Measurements from ENCODE around the gene ATOX1. TPM values are rescaled to one million over a fixed set of nuclear protein-coding genes. Genes with fewer than 3 reads are reported as not detected.

Gene ATOX1
- total and polyA plus RNA-seq, 2 donors (not counting 1 experiment from before 2014, with no cell fraction given) = 37.3 to 43.6 TPM

GRCh38 chr5:151739939-151740335 lies 18.5 kb downstream of the ATOX1 start:
- peaks cover 8 to 9% of the 10 kb centered on the region in 2 donors for H3K4me1 ChIP-seq (ENCODE audit: control insufficient read depth in 2 of 2, insufficient read depth in 2 of 2, low read length in 2 of 2)
- H3K27me3 Mint-ChIP-seq = no peaks in the 10 kb centered on the region
- no peaks in the 10 kb centered on the region for H3K9me3 Mint-ChIP-seq (ENCODE audit: insufficient read depth)
- no peak for DNase-seq
- peaks cover 9 to 21% of the 10 kb centered on the region in 2 experiments for H3K36me3 ChIP-seq (replicated peaks in 1 of 2; ENCODE audit: control extremely low read depth in 1 of 2, control insufficient read depth in 1 of 2, extremely low read depth in 1 of 2, insufficient read depth in 2 of 2, low read length in 1 of 2)
- no peak overlapping the region for H2AFZ ChIP-seq (ENCODE audit: insufficient read depth, low read depth, low read length, poor library complexity, severe bottlenecking)
- CTCF ChIA-PET = interaction anchor here (0.6 to 11.7 kb wide), 20 partner anchors 9 to 208 kb away, joined by 3 to 156 read pairs (median 6); partner anchors contain the start of gene ATOX1
- H3K9me3 ChIP-seq (ENCODE audit: control extremely low read depth in 1 of 3, control insufficient read depth in 2 of 3, insufficient read depth in 1 of 3, low read length in 2 of 3) = no peaks in the 10 kb centered on the region
- H3K27me3 ChIP-seq (replicated peaks in 1 of 4; ENCODE audit: control extremely low read depth in 1 of 4, control insufficient read depth in 3 of 4, insufficient read depth in 4 of 4, low read length in 3 of 4) = no peaks in the 10 kb centered on the region
- intact Hi-C loops (cut with micrococcal nuclease) = loop anchor here (1.0 to 2.0 kb wide), 3 partner anchors 31 to 293 kb away; partner anchors contain the start of genes G3BP1 and SLC36A1
- peaks cover 7% of the 10 kb centered on the region for H3K79me2 ChIP-seq (ENCODE audit: control insufficient read depth, insufficient read depth, low read length)
- no peak overlapping the region for H3K4me3 Mint-ChIP-seq
- no peak for TF ChIP-seq EZH2 (IDR thresholded peaks at IDR 0.05; ENCODE audit: borderline replicate concordance, insufficient read depth, low read depth, low read length, poor library complexity, severe bottlenecking)
- TF ChIP-seq, protein P1, sequence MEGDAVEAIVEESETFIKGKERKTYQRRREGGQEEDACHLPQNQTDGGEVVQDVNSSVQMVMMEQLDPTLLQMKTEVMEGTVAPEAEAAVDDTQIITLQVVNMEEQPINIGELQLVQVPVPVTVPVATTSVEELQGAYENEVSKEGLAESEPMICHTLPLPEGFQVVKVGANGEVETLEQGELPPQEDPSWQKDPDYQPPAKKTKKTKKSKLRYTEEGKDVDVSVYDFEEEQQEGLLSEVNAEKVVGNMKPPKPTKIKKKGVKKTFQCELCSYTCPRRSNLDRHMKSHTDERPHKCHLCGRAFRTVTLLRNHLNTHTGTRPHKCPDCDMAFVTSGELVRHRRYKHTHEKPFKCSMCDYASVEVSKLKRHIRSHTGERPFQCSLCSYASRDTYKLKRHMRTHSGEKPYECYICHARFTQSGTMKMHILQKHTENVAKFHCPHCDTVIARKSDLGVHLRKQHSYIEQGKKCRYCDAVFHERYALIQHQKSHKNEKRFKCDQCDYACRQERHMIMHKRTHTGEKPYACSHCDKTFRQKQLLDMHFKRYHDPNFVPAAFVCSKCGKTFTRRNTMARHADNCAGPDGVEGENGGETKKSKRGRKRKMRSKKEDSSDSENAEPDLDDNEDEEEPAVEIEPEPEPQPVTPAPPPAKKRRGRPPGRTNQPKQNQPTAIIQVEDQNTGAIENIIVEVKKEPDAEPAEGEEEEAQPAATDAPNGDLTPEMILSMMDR (IDR thresholded peaks at IDR 0.05) = no peak
- POLR2A ChIA-PET = interaction anchor here (1.6 kb wide), 1 partner anchor 31 kb away, joined by 4 read pairs; the partner anchor contains the start of gene G3BP1
- peaks cover 6% of the 10 kb centered on the region for H4K20me1 ChIP-seq (ENCODE audit: control insufficient read depth, insufficient read depth, low read length, poor library complexity, severe bottlenecking)
- no peak overlapping the region for H3K27ac ChIP-seq (ENCODE audit: low read length in 2 of 2)
- H3K4me3 ChIP-seq (ENCODE audit: control extremely low read depth in 1 of 5, extremely low read depth in 1 of 5, insufficient read depth in 1 of 5, low read depth in 2 of 5, low read length in 4 of 5) = no peak overlapping the region
- ATAC-seq (ENCODE audit: low read depth) = no peak
- WGBS (ENCODE audit: insufficient coverage) = 100% methylated on average over 4 of the region's 4 CpGs
- H3K27ac Mint-ChIP-seq = no peak overlapping the region
- H3K4me1 Mint-ChIP-seq = peaks cover 14% of the 10 kb centered on the region
- no peak overlapping the region for H3K9ac ChIP-seq (ENCODE audit: low read length)
- no peak overlapping the region for H3K4me2 ChIP-seq (replicated peaks; ENCODE audit: low read depth, low read length, poor library complexity, severe bottlenecking)

GRCh38 chr5:151739395-151739794 lies 19.0 kb downstream of the ATOX1 start:
- intact Hi-C loops (cut with micrococcal nuclease) = no loop called here
- Histone ChIP-seq H4K20me1 (ENCODE audit: control insufficient read depth, insufficient read depth, low read length, poor library complexity, severe bottlenecking) (peaks cover 6% of the 10 kb centered on the region), H3K4me3 (ENCODE audit: control extremely low read depth in 1 of 5, extremely low read depth in 1 of 5, insufficient read depth in 1 of 5, low read depth in 2 of 5, low read length in 4 of 5) (no peak overlapping the region), H3K36me3 (replicated peaks in 1 of 2; ENCODE audit: control extremely low read depth in 1 of 2, control insufficient read depth in 1 of 2, extremely low read depth in 1 of 2, insufficient read depth in 2 of 2, low read length in 1 of 2) (peaks cover 9 to 16% of the 10 kb centered on the region in 2 experiments), H2AFZ (ENCODE audit: insufficient read depth, low read depth, low read length, poor library complexity, severe bottlenecking) (no peak overlapping the region), H3K9ac (ENCODE audit: low read length) (no peak overlapping the region), H3K4me1 (ENCODE audit: control insufficient read depth in 2 of 2, insufficient read depth in 2 of 2, low read length in 2 of 2) (peaks cover 6% of the 10 kb centered on the region in 2 donors), H3K4me2 (replicated peaks; ENCODE audit: low read depth, low read length, poor library complexity, severe bottlenecking) (no peak overlapping the region), H3K27me3 (replicated peaks in 1 of 4; ENCODE audit: control extremely low read depth in 1 of 4, control insufficient read depth in 3 of 4, insufficient read depth in 4 of 4, low read length in 3 of 4) (no peaks in the 10 kb centered on the region), H3K9me3 (ENCODE audit: control extremely low read depth in 1 of 3, control insufficient read depth in 2 of 3, insufficient read depth in 1 of 3, low read length in 2 of 3) (no peaks in the 10 kb centered on the region), H3K27ac (ENCODE audit: low read length in 2 of 2) (no peak overlapping the region), H3K79me2 (ENCODE audit: control insufficient read depth, insufficient read depth, low read length) (peaks cover 7% of the 10 kb centered on the region)
- H3K4me3 Mint-ChIP-seq = no peak overlapping the region
- DNase-seq (no peak), ATAC-seq (ENCODE audit: low read depth) (no peak)
- TF ChIP-seq EZH2 (IDR thresholded peaks at IDR 0.05; ENCODE audit: borderline replicate concordance, insufficient read depth, low read depth, low read length, poor library complexity, severe bottlenecking) = no peak
- TF ChIP-seq, protein P1 (IDR thresholded peaks at IDR 0.05) = no peak
- no peak overlapping the region for H3K27ac Mint-ChIP-seq
- H3K4me1 Mint-ChIP-seq = peaks cover 12% of the 10 kb centered on the region
- no CpG with 5 or more reads among the region's 2 CpGs for WGBS (ENCODE audit: insufficient coverage)
- CTCF ChIA-PET = interaction anchor here (0.8 to 11.7 kb wide), 13 partner anchors 10 to 207 kb away, joined by 3 to 156 read pairs (median 5); partner anchors contain the start of gene G3BP1
- H3K27me3 Mint-ChIP-seq = no peaks in the 10 kb centered on the region
- POLR2A ChIA-PET = no interaction called here
- H3K9me3 Mint-ChIP-seq (ENCODE audit: insufficient read depth) = no peaks in the 10 kb centered on the region

Measured in B cell (primary cell).